GM12874 (cell line): Measurements from ENCODE around the gene BASP1.

Experiments used
- TF ChIP-seq, protein P1 (sequence below): IDR thresholded peaks from 2 replicates; pipeline ENCODE4 v1.5.1; 2011; ENCODE audit warnings: low read depth, mild to moderate bottlenecking, control low read depth, low read length, moderate library complexity; ENCODE audit not compliant: insufficient read depth

BASP1 gene

DNA sequence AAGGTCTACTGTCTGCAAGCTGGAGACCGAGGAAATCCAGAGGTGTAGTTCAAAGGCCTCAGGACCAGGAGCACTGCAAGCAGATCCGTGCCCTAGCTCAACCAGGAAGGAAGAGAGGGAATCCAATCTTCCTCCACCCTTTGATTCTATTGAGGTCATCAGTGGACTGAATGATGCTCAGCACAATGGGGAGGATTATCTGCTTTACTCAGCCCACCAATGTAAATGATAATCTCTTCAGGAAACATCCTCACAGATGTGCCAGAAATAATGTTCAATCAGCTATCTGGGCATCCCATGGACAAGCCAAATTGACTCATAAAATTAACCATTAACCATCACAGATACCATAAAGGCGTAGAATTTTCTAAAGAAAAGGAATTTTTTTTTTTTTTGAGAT is 92.0 kb downstream of the BASP1 start:
- TF ChIP-seq, protein P1, sequence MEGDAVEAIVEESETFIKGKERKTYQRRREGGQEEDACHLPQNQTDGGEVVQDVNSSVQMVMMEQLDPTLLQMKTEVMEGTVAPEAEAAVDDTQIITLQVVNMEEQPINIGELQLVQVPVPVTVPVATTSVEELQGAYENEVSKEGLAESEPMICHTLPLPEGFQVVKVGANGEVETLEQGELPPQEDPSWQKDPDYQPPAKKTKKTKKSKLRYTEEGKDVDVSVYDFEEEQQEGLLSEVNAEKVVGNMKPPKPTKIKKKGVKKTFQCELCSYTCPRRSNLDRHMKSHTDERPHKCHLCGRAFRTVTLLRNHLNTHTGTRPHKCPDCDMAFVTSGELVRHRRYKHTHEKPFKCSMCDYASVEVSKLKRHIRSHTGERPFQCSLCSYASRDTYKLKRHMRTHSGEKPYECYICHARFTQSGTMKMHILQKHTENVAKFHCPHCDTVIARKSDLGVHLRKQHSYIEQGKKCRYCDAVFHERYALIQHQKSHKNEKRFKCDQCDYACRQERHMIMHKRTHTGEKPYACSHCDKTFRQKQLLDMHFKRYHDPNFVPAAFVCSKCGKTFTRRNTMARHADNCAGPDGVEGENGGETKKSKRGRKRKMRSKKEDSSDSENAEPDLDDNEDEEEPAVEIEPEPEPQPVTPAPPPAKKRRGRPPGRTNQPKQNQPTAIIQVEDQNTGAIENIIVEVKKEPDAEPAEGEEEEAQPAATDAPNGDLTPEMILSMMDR = no peak

DNA sequence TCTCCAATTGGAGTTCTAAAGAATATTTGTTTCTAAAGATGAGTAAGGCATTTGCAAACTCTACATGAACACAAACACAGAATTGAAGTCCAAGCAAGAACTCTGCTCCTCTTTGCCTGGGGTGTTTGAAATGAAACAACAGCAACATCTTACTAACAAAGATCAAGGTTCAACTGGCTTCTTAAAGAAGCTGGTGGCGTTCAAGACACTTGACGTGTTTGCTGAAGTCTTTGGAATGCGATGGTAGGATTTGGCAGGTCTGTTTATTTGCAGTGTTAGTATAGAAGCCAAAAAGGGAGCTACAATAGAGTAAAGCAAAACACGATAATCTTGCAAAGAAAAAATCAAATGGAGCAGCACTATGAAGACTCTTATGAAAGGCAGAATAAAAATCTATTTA is 94.9 kb downstream of the BASP1 start:
- TF ChIP-seq, protein P1 = no peak

DNA sequence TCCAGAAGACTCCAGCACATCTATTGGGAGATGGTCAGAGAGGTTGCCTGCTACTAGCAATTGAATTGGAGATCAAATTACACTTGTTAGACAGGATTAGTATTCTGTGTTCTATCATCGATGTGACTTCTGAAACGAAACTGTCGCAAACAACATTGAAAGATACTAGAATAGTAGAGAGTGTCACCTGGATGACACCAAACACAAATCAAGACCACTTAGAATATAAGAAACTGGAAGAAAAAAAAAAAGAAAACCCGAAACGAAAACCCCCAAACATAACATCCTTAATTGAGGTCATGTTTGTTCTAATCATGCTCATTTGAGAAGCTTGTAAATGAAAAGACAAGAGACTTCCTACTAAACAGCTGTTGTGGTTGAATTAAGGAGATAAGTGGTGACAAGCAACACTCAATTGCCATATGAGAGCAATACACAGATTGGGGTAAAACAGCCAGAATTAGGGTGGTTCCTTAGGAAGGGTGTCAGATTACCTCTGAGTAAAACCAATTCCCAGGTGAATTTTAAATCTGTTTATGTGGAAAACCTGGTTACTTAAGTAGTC is 97.6 kb downstream of the BASP1 start:
- TF ChIP-seq, protein P1 = no peak

DNA sequence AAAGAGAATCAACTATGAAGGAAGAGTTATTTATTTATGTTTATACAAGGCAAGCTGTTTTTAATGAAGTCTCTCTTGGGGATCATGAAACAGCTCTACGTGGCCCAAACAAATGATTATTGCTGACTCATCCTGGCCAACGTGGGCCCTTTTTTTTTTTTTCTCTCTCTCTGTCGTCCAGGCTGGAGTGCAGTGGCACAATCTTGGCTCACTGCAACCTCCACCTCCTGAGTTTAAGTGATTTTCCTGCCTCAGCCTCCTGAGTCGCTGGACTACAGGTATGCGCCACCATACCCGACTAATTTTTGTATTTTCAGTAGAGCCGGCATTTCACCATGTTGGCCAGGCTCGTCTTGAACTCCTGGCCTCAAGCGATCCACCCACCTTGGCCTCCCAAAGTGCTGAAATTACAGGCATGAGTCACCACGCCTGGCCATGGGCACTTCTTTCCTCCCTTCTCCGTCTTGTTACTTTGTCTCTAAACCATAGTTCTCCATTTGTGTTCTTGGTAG is 98.3 kb downstream of the BASP1 start:
- TF ChIP-seq, protein P1 = no peak

DNA sequence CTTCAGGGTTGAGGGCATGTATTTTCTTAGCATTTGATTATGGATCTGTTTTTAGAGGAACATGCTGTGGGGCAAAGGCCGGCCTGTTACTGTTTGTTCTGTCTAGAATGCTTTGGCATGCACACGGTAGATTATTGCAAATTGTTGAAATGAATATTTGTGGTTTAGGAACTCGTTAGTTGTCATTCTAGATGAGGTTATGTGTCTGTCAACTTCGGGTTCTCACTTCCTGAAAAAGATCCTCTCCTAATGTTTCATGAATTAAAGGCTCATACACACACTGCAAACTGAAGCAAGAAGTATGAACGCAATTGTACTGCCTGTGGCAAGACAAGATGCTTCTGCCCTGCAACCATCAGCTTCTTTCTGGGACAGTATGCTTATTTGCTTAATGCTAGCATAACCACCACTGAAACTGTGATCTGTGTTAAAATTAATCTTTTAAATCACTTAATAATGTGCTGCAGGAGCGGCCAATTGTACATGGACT is 99.6 kb downstream of the BASP1 start:
- TF ChIP-seq, protein P1 = no peak

DNA sequence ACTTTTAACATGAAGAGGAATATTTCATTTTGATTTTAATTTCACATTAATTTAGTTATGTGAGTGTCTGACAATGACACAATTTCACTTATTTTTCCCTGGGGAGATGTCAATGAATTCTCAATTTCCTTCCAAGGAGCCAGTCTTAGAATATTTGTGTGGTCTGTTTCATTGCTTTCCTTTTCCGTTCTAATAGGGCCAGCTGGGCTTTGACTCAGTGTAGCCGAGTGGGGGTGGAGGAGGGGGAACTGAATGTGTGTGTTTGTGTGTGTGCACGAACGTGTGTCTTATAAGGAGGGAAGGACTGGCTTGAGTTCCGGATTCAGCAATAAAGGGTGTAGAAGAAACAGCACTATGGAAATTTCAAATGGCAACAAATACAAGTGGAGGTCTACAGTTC is 100.0 kb downstream of the BASP1 start:
- TF ChIP-seq, protein P1 = no peak

DNA sequence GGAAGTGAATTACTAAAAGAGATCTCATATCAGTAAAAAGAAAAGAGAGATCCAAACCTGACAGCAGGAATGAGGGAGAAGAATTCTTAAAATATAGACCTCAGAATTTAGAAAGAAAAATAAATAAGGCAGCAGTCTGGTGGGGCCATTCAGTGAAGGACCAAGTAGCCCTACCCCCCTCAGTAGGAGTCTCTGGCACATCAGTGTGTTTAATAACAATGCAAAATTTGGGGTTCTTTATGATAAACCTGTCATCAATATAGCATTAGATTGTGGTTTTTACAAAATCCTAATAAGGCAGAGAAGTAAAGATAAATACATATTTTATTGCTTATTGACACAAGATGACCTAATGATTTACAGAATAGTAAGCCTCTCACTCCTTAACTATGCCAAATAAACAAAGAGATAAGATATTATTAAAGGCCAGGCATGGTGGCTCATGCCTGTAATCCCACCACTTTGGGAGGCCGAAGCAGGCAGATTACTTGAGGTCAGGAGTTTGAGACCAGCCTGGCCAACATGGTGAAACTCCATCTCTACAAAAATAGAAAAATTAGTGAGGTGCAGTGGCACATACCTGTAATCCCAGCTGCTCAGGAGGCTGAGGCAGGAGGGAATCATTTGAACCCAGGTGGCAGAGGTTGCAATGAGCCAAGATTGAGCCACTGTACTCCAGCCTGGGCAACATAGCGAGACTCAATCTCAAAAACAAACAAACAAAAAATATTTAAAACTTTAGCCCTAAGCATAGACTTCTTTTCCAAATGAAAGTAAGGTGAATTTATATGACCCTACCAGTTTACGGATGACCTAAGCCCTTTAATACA is 108.6 kb downstream of the BASP1 start:
- TF ChIP-seq, protein P1 = no peak
